GM23338 (cell line): ENCODE results near the gene MTRR. TPM values are rescaled to one million over a fixed set of nuclear protein-coding genes. Genes with fewer than 3 reads are reported as not detected.

Experiments
- ATAC-seq: fragments of 200-7000 bp; cut with Tn5 transposase; 3 replicates; pipeline ENCODE4 v1.9.1; 2020
- DNase-seq: peaks from one replicate; pipeline ENCODE4 v3.0.0-alpha.2; 2015; ENCODE audit warnings: low spot score
- H2AFZ ChIP-seq: fragments of 200-600 bp; sonication (generic); 2 replicates; pipeline ENCODE4 v1.8.0; 2016; ENCODE audit warnings: antibody characterized with exemption, mild to moderate bottlenecking, moderate library complexity
- H3F3A ChIP-seq: fragments of 200-600 bp; sonication (generic); replicated peaks from 2 replicates; pipeline ENCODE4 v1.8.0; 2017; ENCODE audit warnings: antibody characterized with exemption, mixed run types, low read depth
- H3K27ac ChIP-seq: fragments of 200-600 bp; sonication (generic); 2 replicates; pipeline ENCODE4 v1.6.1; 2016; ENCODE audit warnings: low read depth
- H3K27me3 ChIP-seq: fragments of 200-600 bp; sonication (generic); 2 replicates; pipeline ENCODE4 v1.8.0; 2016; ENCODE audit warnings: mild to moderate bottlenecking, mixed run types, moderate library complexity; ENCODE audit not compliant: insufficient read depth
- H3K36me3 ChIP-seq: fragments of 200-600 bp; sonication (generic); 2 replicates; pipeline ENCODE4 v1.8.0; 2016; ENCODE audit warnings: mild to moderate bottlenecking; ENCODE audit not compliant: insufficient read depth
- H3K4me1 ChIP-seq: fragments of 200-600 bp; sonication (generic); 2 replicates; pipeline ENCODE4 v1.8.0; 2016; ENCODE audit warnings: mild to moderate bottlenecking, moderate library complexity; ENCODE audit not compliant: insufficient read depth
- H3K4me2 ChIP-seq: fragments of 200-600 bp; sonication (generic); 2 replicates; pipeline ENCODE4 v1.7.1; 2017; ENCODE audit warnings: mixed run types
- H3K4me3 ChIP-seq: fragments of 200-600 bp; sonication (generic); 2 replicates; pipeline ENCODE4 v1.6.1; 2016; ENCODE audit warnings: mixed run types
- H3K79me2 ChIP-seq: fragments of 200-600 bp; sonication (generic); replicated peaks from 2 replicates; pipeline ENCODE4 v1.8.0; 2017; ENCODE audit warnings: mild to moderate bottlenecking; ENCODE audit not compliant: insufficient read depth
- H3K9me2 ChIP-seq: fragments of 200-600 bp; sonication (generic); 2 replicates; pipeline ENCODE4 v1.8.0; 2017; ENCODE audit not compliant: insufficient read depth
- H4K20me1 ChIP-seq: fragments of 200-600 bp; sonication (generic); replicated peaks from 2 replicates; pipeline ENCODE4 v1.8.0; 2017; ENCODE audit warnings: mild to moderate bottlenecking; ENCODE audit not compliant: insufficient read depth
- H3K27ac Mint-ChIP-seq: 2 replicates; pipeline ENCODE4 v1.8.0; 2020; ENCODE audit warnings: inconsistent platforms, mild to moderate bottlenecking, moderate library complexity, mixed read lengths
- H3K27me3 Mint-ChIP-seq: 3 replicates; pipeline ENCODE4 v1.8.0; 2022; ENCODE audit warnings: low read depth, mild to moderate bottlenecking, moderate library complexity, mixed read lengths, inconsistent platforms; ENCODE audit not compliant: insufficient read depth, poor library complexity
- H3K36me3 Mint-ChIP-seq: 3 replicates; pipeline ENCODE4 v1.8.0; 2021; ENCODE audit warnings: low read depth, mild to moderate bottlenecking, inconsistent platforms, moderate library complexity, mixed read lengths
- H3K4me1 Mint-ChIP-seq: 3 replicates; pipeline ENCODE4 v1.8.0; 2020; ENCODE audit warnings: mild to moderate bottlenecking, inconsistent platforms, mixed read lengths
- H3K4me3 Mint-ChIP-seq: 3 replicates; pipeline ENCODE4 v1.8.0; 2021; ENCODE audit warnings: moderate library complexity, mild to moderate bottlenecking, inconsistent platforms, mixed read lengths
- H3K9me3 Mint-ChIP-seq: 3 replicates; pipeline ENCODE4 v1.8.0; 2020; ENCODE audit warnings: moderate library complexity, mild to moderate bottlenecking, inconsistent platforms, mixed read lengths
- CREB1 ChIP-seq: fragments of 250-450 bp; sonication (Bioruptor Pico); IDR thresholded peaks from 2 replicates; pipeline ENCODE4 v1.5.0; 2020; ENCODE audit warnings: low read depth, mild to moderate bottlenecking, moderate library complexity
- EZH2 ChIP-seq: fragments of 200-600 bp; sonication (generic); IDR thresholded peaks from one replicate; pipeline ENCODE4 v1.8.0; 2017; ENCODE audit warnings: antibody characterized with exemption, mild to moderate bottlenecking, low read depth; ENCODE audit not compliant: unreplicated experiment
- EZH2phosphoT487 ChIP-seq: fragments of 200-600 bp; sonication (generic); IDR thresholded peaks from one replicate; pipeline ENCODE4 v1.8.1; 2018; ENCODE audit warnings: antibody characterized with exemption; ENCODE audit not compliant: unreplicated experiment
- JUNB ChIP-seq: IDR thresholded peaks from one replicate; pipeline ENCODE4 v1.6.1; 2016; ENCODE audit warnings: antibody characterized with exemption; ENCODE audit not compliant: unreplicated experiment
- NANOG ChIP-seq: IDR thresholded peaks from 2 replicates; pipeline ENCODE4 v1.6.1; 2016; ENCODE audit warnings: antibody characterized with exemption, borderline replicate concordance
- POLR2AphosphoS5 ChIP-seq: IDR thresholded peaks from 2 replicates; pipeline ENCODE4 v1.6.1; 2016; ENCODE audit warnings: antibody characterized with exemption, low read depth
- STAT1 ChIP-seq: IDR thresholded peaks from one replicate; pipeline ENCODE4 v1.6.1; 2016; ENCODE audit warnings: antibody characterized with exemption; ENCODE audit not compliant: unreplicated experiment
- ZNF114 ChIP-seq: fragments of 250-450 bp; sonication (Bioruptor Pico); IDR thresholded peaks from 2 replicates; pipeline ENCODE4 v1.5.0; 2020; ENCODE audit warnings: mild to moderate bottlenecking, moderate library complexity
- ZNF331 ChIP-seq: fragments of 250-450 bp; sonication (Bioruptor Pico); IDR thresholded peaks from 2 replicates; pipeline ENCODE4 v1.5.0; 2020; ENCODE audit warnings: low read depth, mild to moderate bottlenecking, moderate library complexity
- polyA plus RNA-seq: library from polyadenylated mRNA; unstranded; fragments of >200 nt; fragmentation: Nextera tagmentation; extraction: Ambion mirVana; gene quantifications from 2 replicates; pipeline ENCODE4 v1.2.1, GENCODE V29; 2016
- total RNA-seq: library from RNA; depleted of rRNA; stranded (reverse); fragments of >200 nt; shearing (Covaris generic); gene quantifications from 2 replicates; pipeline ENCODE4 v1.2.3, GENCODE V29; 2014
- TF ChIP-seq, protein P1 (sequence below): fragments of 250-450 bp; sonication (Bioruptor Pico); IDR thresholded peaks from 2 replicates; pipeline ENCODE4 v1.5.0; 2020; ENCODE audit warnings: mild to moderate bottlenecking, moderate library complexity
- TF ChIP-seq, protein P2 (sequence below): IDR thresholded peaks from one replicate; pipeline ENCODE4 v1.6.1; 2018; ENCODE audit warnings: antibody characterized with exemption; ENCODE audit not compliant: unreplicated experiment
- TF ChIP-seq, protein P3 (sequence below), 2 experiments: fragments of 200-600 bp in 1 of 2; sonication (generic) in 1 of 2; conservative IDR thresholded peaks; 2 replicates each; pipeline versions ENCODE4 v1.5.1 to v1.6.1; 2016 to 2017; ENCODE audit warnings: antibody characterized with exemption in 2 of 2, low read depth in 2 of 2, mild to moderate bottlenecking in 2 of 2, moderate library complexity in 1 of 2
- TF ChIP-seq, protein P4 (sequence below): IDR thresholded peaks from 2 replicates; pipeline ENCODE4 v1.6.1; 2016; ENCODE audit warnings: antibody characterized with exemption

MTRR gene
- total and polyA plus RNA-seq, 2 experiments from 2014 or later = 16.5 to 55.9 TPM

DNA sequence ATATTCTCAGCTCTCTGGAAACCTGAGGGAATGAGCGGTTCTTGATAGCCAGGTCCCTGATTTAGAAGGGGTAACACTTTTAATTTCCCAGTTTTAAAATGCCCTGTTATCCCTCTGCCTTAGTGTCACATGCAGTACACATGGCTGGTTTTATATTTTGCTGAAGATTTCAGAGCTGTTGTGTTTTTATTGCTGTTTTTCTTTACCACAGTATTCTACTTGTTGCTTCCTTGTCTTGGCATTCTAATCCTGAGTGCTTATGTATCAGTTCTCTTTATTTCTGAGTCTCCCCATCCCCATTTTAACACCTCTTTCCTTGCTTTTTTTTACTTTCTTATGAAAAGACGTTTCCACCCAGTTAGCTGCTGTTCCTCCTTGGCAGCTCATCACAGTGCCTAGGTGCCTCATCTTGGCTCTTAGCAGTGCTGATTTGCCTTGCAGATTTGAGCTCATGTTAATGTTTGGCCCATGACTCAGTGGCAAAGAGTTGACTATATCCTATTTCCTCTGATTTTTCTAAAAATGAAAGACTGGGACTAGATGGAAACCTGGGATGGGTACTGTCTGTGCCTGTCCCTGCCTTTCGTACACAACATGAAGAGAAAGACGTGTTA is 3.7 kb downstream of the MTRR start:
- DNase-seq = no peak
- peaks cover 2% of the 10 kb centered on the region for H3K27me3 Mint-ChIP-seq
- no peak overlapping the region for H3K27ac ChIP-seq
- H3K4me1 Mint-ChIP-seq = peaks cover 15% of the 10 kb centered on the region
- peaks cover 32% of the 10 kb centered on the region; the same call in 1 of the 2 replicates for H3K36me3 ChIP-seq
- no peaks in the 10 kb centered on the region for H3K9me2 ChIP-seq
- H3K9me3 Mint-ChIP-seq = peaks cover 4% of the 10 kb centered on the region; the same call in 1 of the 3 replicates
- peaks cover 54% of the 10 kb centered on the region for H4K20me1 ChIP-seq
- peaks cover 18% of the 10 kb centered on the region; the same call in 1 of the 2 replicates for H3K4me1 ChIP-seq
- no peak overlapping the region for H3K4me3 ChIP-seq
- peaks cover 86% of the 10 kb centered on the region for H3K79me2 ChIP-seq
- no peaks in the 10 kb centered on the region for H3F3A ChIP-seq
- no peak overlapping the region for H2AFZ ChIP-seq
- H3K36me3 Mint-ChIP-seq = peaks cover 36% of the 10 kb centered on the region
- H3K4me2 ChIP-seq = no peak overlapping the region
- TF ChIP-seq ZNF331 (CRISPR knock-in tag) = no peak
- TF ChIP-seq NANOG = no peak
- TF ChIP-seq CREB1 (CRISPR knock-in tag) = no peak
- TF ChIP-seq STAT1 = no peak
- TF ChIP-seq, protein P1, sequence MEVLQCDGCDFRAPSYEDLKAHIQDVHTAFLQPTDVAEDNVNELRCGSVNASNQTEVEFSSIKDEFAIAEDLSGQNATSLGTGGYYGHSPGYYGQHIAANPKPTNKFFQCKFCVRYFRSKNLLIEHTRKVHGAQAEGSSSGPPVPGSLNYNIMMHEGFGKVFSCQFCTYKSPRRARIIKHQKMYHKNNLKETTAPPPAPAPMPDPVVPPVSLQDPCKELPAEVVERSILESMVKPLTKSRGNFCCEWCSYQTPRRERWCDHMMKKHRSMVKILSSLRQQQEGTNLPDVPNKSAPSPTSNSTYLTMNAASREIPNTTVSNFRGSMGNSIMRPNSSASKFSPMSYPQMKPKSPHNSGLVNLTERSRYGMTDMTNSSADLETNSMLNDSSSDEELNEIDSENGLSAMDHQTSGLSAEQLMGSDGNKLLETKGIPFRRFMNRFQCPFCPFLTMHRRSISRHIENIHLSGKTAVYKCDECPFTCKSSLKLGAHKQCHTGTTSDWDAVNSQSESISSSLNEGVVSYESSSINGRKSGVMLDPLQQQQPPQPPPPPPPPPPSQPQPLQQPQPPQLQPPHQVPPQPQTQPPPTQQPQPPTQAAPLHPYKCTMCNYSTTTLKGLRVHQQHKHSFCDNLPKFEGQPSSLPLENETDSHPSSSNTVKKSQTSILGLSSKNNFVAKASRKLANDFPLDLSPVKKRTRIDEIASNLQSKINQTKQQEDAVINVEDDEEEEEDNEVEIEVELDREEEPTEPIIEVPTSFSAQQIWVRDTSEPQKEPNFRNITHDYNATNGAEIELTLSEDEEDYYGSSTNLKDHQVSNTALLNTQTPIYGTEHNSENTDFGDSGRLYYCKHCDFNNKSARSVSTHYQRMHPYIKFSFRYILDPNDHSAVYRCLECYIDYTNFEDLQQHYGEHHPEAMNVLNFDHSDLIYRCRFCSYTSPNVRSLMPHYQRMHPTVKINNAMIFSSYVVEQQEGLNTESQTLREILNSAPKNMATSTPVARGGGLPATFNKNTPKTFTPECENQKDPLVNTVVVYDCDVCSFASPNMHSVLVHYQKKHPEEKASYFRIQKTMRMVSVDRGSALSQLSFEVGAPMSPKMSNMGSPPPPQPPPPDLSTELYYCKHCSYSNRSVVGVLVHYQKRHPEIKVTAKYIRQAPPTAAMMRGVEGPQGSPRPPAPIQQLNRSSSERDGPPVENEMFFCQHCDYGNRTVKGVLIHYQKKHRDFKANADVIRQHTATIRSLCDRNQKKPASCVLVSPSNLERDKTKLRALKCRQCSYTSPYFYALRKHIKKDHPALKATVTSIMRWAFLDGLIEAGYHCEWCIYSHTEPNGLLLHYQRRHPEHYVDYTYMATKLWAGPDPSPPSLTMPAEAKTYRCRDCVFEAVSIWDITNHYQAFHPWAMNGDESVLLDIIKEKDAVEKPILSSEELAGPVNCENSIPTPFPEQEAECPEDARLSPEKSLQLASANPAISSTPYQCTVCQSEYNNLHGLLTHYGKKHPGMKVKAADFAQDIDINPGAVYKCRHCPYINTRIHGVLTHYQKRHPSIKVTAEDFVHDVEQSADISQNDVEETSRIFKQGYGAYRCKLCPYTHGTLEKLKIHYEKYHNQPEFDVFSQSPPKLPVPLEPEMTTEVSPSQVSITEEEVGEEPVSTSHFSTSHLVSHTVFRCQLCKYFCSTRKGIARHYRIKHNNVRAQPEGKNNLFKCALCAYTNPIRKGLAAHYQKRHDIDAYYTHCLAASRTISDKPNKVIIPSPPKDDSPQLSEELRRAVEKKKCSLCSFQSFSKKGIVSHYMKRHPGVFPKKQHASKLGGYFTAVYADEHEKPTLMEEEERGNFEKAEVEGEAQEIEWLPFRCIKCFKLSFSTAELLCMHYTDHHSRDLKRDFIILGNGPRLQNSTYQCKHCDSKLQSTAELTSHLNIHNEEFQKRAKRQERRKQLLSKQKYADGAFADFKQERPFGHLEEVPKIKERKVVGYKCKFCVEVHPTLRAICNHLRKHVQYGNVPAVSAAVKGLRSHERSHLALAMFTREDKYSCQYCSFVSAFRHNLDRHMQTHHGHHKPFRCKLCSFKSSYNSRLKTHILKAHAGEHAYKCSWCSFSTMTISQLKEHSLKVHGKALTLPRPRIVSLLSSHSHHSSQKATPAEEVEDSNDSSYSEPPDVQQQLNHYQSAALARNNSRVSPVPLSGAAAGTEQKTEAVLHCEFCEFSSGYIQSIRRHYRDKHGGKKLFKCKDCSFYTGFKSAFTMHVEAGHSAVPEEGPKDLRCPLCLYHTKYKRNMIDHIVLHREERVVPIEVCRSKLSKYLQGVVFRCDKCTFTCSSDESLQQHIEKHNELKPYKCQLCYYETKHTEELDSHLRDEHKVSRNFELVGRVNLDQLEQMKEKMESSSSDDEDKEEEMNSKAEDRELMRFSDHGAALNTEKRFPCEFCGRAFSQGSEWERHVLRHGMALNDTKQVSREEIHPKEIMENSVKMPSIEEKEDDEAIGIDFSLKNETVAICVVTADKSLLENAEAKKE = no peak
- no peak for TF ChIP-seq POLR2AphosphoS5
- TF ChIP-seq EZH2phosphoT487 = no peak
- TF ChIP-seq, protein P2, sequence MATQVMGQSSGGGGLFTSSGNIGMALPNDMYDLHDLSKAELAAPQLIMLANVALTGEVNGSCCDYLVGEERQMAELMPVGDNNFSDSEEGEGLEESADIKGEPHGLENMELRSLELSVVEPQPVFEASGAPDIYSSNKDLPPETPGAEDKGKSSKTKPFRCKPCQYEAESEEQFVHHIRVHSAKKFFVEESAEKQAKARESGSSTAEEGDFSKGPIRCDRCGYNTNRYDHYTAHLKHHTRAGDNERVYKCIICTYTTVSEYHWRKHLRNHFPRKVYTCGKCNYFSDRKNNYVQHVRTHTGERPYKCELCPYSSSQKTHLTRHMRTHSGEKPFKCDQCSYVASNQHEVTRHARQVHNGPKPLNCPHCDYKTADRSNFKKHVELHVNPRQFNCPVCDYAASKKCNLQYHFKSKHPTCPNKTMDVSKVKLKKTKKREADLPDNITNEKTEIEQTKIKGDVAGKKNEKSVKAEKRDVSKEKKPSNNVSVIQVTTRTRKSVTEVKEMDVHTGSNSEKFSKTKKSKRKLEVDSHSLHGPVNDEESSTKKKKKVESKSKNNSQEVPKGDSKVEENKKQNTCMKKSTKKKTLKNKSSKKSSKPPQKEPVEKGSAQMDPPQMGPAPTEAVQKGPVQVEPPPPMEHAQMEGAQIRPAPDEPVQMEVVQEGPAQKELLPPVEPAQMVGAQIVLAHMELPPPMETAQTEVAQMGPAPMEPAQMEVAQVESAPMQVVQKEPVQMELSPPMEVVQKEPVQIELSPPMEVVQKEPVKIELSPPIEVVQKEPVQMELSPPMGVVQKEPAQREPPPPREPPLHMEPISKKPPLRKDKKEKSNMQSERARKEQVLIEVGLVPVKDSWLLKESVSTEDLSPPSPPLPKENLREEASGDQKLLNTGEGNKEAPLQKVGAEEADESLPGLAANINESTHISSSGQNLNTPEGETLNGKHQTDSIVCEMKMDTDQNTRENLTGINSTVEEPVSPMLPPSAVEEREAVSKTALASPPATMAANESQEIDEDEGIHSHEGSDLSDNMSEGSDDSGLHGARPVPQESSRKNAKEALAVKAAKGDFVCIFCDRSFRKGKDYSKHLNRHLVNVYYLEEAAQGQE = no peak
- no peak for TF ChIP-seq JUNB
- TF ChIP-seq, protein P3, sequence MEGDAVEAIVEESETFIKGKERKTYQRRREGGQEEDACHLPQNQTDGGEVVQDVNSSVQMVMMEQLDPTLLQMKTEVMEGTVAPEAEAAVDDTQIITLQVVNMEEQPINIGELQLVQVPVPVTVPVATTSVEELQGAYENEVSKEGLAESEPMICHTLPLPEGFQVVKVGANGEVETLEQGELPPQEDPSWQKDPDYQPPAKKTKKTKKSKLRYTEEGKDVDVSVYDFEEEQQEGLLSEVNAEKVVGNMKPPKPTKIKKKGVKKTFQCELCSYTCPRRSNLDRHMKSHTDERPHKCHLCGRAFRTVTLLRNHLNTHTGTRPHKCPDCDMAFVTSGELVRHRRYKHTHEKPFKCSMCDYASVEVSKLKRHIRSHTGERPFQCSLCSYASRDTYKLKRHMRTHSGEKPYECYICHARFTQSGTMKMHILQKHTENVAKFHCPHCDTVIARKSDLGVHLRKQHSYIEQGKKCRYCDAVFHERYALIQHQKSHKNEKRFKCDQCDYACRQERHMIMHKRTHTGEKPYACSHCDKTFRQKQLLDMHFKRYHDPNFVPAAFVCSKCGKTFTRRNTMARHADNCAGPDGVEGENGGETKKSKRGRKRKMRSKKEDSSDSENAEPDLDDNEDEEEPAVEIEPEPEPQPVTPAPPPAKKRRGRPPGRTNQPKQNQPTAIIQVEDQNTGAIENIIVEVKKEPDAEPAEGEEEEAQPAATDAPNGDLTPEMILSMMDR (conservative IDR thresholded peaks at IDR 0.05; ENCODE audit: low read depth in 2 of 2) = no peak
- TF ChIP-seq, protein P4, sequence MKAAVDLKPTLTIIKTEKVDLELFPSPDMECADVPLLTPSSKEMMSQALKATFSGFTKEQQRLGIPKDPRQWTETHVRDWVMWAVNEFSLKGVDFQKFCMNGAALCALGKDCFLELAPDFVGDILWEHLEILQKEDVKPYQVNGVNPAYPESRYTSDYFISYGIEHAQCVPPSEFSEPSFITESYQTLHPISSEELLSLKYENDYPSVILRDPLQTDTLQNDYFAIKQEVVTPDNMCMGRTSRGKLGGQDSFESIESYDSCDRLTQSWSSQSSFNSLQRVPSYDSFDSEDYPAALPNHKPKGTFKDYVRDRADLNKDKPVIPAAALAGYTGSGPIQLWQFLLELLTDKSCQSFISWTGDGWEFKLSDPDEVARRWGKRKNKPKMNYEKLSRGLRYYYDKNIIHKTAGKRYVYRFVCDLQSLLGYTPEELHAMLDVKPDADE = no peak
- TF ChIP-seq ZNF114 (CRISPR knock-in tag) = no peak
- TF ChIP-seq EZH2 = no peak
- H3K4me3 Mint-ChIP-seq = no peak overlapping the region
- ATAC-seq = no peak
- H3K27me3 ChIP-seq = no peaks in the 10 kb centered on the region
- no peak overlapping the region; the same call in 1 of the 2 replicates for H3K27ac Mint-ChIP-seq
